ENCODE results near the gene LACRT. TPM values are rescaled to one million over a fixed set of nuclear protein-coding genes. Genes with fewer than 3 reads are reported as not detected.

The LACRT gene
- total and polyA plus RNA-seq, 2 of the 8 experiments (the other 6 are each of a cell fraction or from before 2014, with no cell fraction given) = not detected

GRCh38 chr12:54608156-54608555 is 26.5 kb downstream of the LACRT start:
- Histone ChIP-seq H2BK12ac (ENCODE audit: low read depth, low read length) (no peak overlapping the region), H3K79me2 (ENCODE audit: control insufficient read depth in 1 of 2, insufficient read depth in 2 of 2, low read length in 2 of 2) (no peaks in the 10 kb centered on the region), H3K9ac (replicated peaks in 1 of 4; ENCODE audit: extremely low read depth in 1 of 4, low read depth in 3 of 4, low read length in 3 of 4) (no peak overlapping the region), H3K4me1 (replicated peaks in 1 of 4; ENCODE audit: control insufficient read depth in 3 of 4, insufficient read depth in 4 of 4, low read length in 3 of 4) (no peaks in the 10 kb centered on the region), H4K8ac (ENCODE audit: extremely low read depth, insufficient read depth, low read length) (no peak overlapping the region), H3K27ac (ENCODE audit: low read depth, low read length) (no peak overlapping the region), H3K4me2 (ENCODE audit: insufficient read depth in 1 of 2, low read depth in 2 of 2, low read length in 2 of 2) (no peak overlapping the region), H2AFZ (ENCODE audit: low read length) (no peak overlapping the region), H3K4ac (replicated peaks; ENCODE audit: insufficient read length, low read depth, low read length) (no peak overlapping the region), H4K91ac (replicated peaks; ENCODE audit: insufficient read length, low read length) (no peak overlapping the region), H2BK15ac (ENCODE audit: low read length) (no peak overlapping the region), H3K14ac (ENCODE audit: insufficient read length) (no peak overlapping the region), H3K36me3 (ENCODE audit: control insufficient read depth in 2 of 4, insufficient read depth in 4 of 4, low read length in 3 of 4) (no peaks in the 10 kb centered on the region), H4K5ac (ENCODE audit: insufficient read length, low read depth, low read length) (no peak overlapping the region), H3K18ac (ENCODE audit: extremely low read depth, low read length) (no peak overlapping the region), H3K23ac (ENCODE audit: insufficient read length) (no peak overlapping the region), H3K27me3 (replicated peaks in 1 of 4; ENCODE audit: control insufficient read depth in 3 of 4, extremely low read depth in 1 of 4, insufficient read depth in 3 of 4, low read length in 3 of 4) (peaks cover 2 to 53% (median 29%) of the 10 kb centered on the region in 4 experiments), H2BK5ac (ENCODE audit: low read depth, low read length) (no peak overlapping the region), H2AK5ac (ENCODE audit: low read depth, low read length) (no peak overlapping the region), H3K56ac (replicated peaks; ENCODE audit: insufficient read length, low read depth, low read length) (no peak overlapping the region), H4K20me1 (replicated peaks in 1 of 2; ENCODE audit: control insufficient read depth in 1 of 2, insufficient read depth in 2 of 2, low read length in 2 of 2) (no peaks in the 10 kb centered on the region), H3K9me3 (ENCODE audit: insufficient read depth in 2 of 2, low read depth in 1 of 2, low read length in 1 of 2) (no peaks in the 10 kb centered on the region), H3K79me1 (ENCODE audit: low read depth, low read length) (no peaks in the 10 kb centered on the region), H3K4me3 (ENCODE audit: extremely low read depth in 1 of 4, insufficient read depth in 2 of 4, low read depth in 3 of 4, low read length in 4 of 4) (no peak overlapping the region), H2BK120ac (replicated peaks; ENCODE audit: low read depth, low read length) (no peak overlapping the region), H2BK20ac (ENCODE audit: low read length) (no peak overlapping the region), H3K23me2 (ENCODE audit: low read depth, low read length) (no peaks in the 10 kb centered on the region)
- no peak for DNase-seq (ENCODE audit: low read depth in 1 of 2, low spot score in 2 of 2)
- POLR2A ChIA-PET (ENCODE audit: partially characterized antibody) = interaction anchor here (0.9 to 1.0 kb wide), 2 partner anchors 22 to 25 kb away, joined by 3 read pairs; no protein-coding TSS in a partner anchor
- 85% methylated on average over 6 of the region's 6 CpGs; no CpG with 5 or more reads in 1 of the 2 experiments for WGBS, 2 experiments (ENCODE audit: extremely low coverage in 1 of 2, insufficient coverage in 1 of 2, insufficient read length in 1 of 2, insufficient replicate concordance in 2 of 2, low coverage in 1 of 2, low lambda C conversion rate in 2 of 2, missing lambda C conversion rate in 1 of 2)
- CTCF ChIA-PET (ENCODE audit: partially characterized antibody) = interaction anchor here (0.8 to 2.7 kb wide), 10 partner anchors 9 to 142 kb away, joined by 3 to 11 read pairs (median 4); no protein-coding TSS in a partner anchor
- no peak for FAIRE-seq
- no peak for TF ChIP-seq MAFK (IDR thresholded peaks at IDR 0.05; ENCODE audit: low read depth, low read length)
- TF ChIP-seq NANOG (IDR thresholded peaks at IDR 0.05; ENCODE audit: insufficient read depth, low read depth, low read length, poor library complexity, severe bottlenecking) = no peak
- no peak for TF ChIP-seq GABPA (IDR thresholded peaks at IDR 0.05; ENCODE audit: borderline replicate concordance, insufficient read depth, low read length)
- TF ChIP-seq KDM4A (IDR thresholded peaks at IDR 0.05; ENCODE audit: low read depth, low read length, severe bottlenecking) = no peak
- TF ChIP-seq JUND (IDR thresholded peaks at IDR 0.05; ENCODE audit: low read length) = no peak
- no peak for TF ChIP-seq CTCF (IDR thresholded peaks at IDR 0.05; ENCODE audit: control extremely low read depth in 1 of 3, insufficient read depth in 1 of 3, low read depth in 1 of 3, low read length in 3 of 3)
- TF ChIP-seq TBP (IDR thresholded peaks at IDR 0.05; ENCODE audit: low read depth, low read length) = no peak
- TF ChIP-seq CHD1 (IDR thresholded peaks at IDR 0.05; ENCODE audit: low read depth, low read length) = no peak
- no peak for TF ChIP-seq POLR2AphosphoS5 (IDR thresholded peaks at IDR 0.05; ENCODE audit: low read depth, low read length)
- TF ChIP-seq PHF8 (conservative IDR thresholded peaks at IDR 0.05; ENCODE audit: low read depth, low read length) = no peak
- no peak for TF ChIP-seq RBBP5 (IDR thresholded peaks at IDR 0.05; ENCODE audit: borderline replicate concordance, low read depth, low read length)
- no peak for TF ChIP-seq POU5F1 (IDR thresholded peaks at IDR 0.05; ENCODE audit: low read depth, low read length)

Data from H1 (cell line).